Ovary (tissue), 9 donors: ENCODE results near the gene KNDC1. TPM values are rescaled to one million over a fixed set of nuclear protein-coding genes. Genes with fewer than 3 reads are reported as not detected.

Source experiments
- DNase-seq, 5 donors: peaks; one replicate each; pipeline ENCODE4 v3.0.0-alpha.2; 2019 to 2020
- H3K27ac ChIP-seq, 2 donors: fragments of 200-600 bp; one replicate each; pipeline versions ENCODE4 v1.5.1 to v1.8.0; 2019 to 2022
- H3K27me3 ChIP-seq: fragments of 200-600 bp; one replicate; pipeline ENCODE4 v1.8.0; 2022
- H3K36me3 ChIP-seq: fragments of 200-600 bp; sonication (generic); one replicate; pipeline ENCODE4 v1.5.1; 2019
- H3K4me1 ChIP-seq: one replicate; pipeline ENCODE4 v1.8.1; 2013; ENCODE audit warnings: mild to moderate bottlenecking, moderate library complexity; ENCODE audit not compliant: insufficient read depth
- H3K4me3 ChIP-seq: fragments of 200-600 bp; sonication (generic); one replicate; pipeline ENCODE4 v1.5.1; 2017
- H3K9me3 ChIP-seq, 2 donors: fragments of 200-600 bp in 1 of 2; sonication (generic) in 1 of 2; one replicate each; pipeline versions ENCODE4 v1.5.1 to v1.8.1; 2013 to 2019; ENCODE audit warnings: mild to moderate bottlenecking in 1 of 2, moderate library complexity in 1 of 2
- CTCF ChIP-seq, 3 donors: fragments of 450-650 bp in 2 of 3; fragments of 200-600 bp in 1 of 3; IDR thresholded peaks; one replicate each; pipeline versions ENCODE4 v1.5.1 to v1.8.0; 2016 to 2022; ENCODE audit warnings: antibody characterized with exemption in 3 of 3, mild to moderate bottlenecking in 1 of 3
- EP300 ChIP-seq: sonication (generic); formaldehyde crosslinking; IDR thresholded peaks from one replicate; pipeline ENCODE4 v1.6.1; 2017; ENCODE audit warnings: antibody characterized with exemption
- POLR2A ChIP-seq: fragments of 450-650 bp; IDR thresholded peaks from one replicate; pipeline ENCODE4 v1.6.1; 2017; ENCODE audit warnings: antibody characterized with exemption, mild to moderate bottlenecking, moderate library complexity
- WGBS, 3 donors: extraction: QIAGEN DNeasy Blood & Tissue Kit in 1 of 3; methylation state at CpG; one replicate each; pipeline versions ENCODE4 v1.1.5 to v1.1.7; 2013 to 2017; 5-methylcytosine and 5-hydroxymethylcytosine counted together
- intact Hi-C, 4 donors: fragments of 100-400 bp; cut with DNase I; formaldehyde crosslinking; loops; one replicate each; pipeline versions ENCODE4 v1.11.0 to v1.15.1; 2022 to 2023
- polyA plus RNA-seq, 2 donors: library from polyadenylated mRNA; stranded (reverse); fragments of 200-250 nt in 1 of 2; fragments of 350-450 nt in 1 of 2; fragmentation: Illumina TruSeq in 1 of 2; extraction: RNeasy Lipid Tissue Mini Kit (QIAGEN cat#74804) in 1 of 2; gene quantifications; one replicate each; pipeline ENCODE4 v1.2.3, GENCODE V29; 2013 to 2014
- total RNA-seq, 7 donors: library from RNA; depleted of rRNA in 2 of 7; stranded (reverse); fragments of >200 nt in 2 of 7; fragmentation: NEBNext Ultra II Directional in 3 of 7; extraction: Animal tissue kit (Norgen Biotek cat#: 25700) in 3 of 7; gene quantifications; one replicate each; pipeline versions ENCODE4 v1.1.0 to v1.2.4, GENCODE V29; 2016 to 2023
- donor health status: DM: no; HTN: no; CAD: no; lungs with moderate emphysema.
- donor health status: DM: no; HTN: no; CAD: no.
- donor health status: Bipolar disorder and iron deficiency.
- donor health status: DM: yes; HTN: yes; CAD: no.
- donor health status: DM: no; HTN: no; CAD: no.
- donor health status: DM: yes; HTN: yes; CAD: no.

KNDC1 gene
- total and polyA plus RNA-seq, 9 donors, result 0.67 to 34.9 (median 16.6) TPM

- intact Hi-C loops, result no loop called here
- Histone ChIP-seq H3K4me3 (no peak overlapping the region), H3K4me1 (peaks cover 4% of the 10 kb centered on the region), H3K27me3 (no peaks in the 10 kb centered on the region), H3K36me3 (no peaks in the 10 kb centered on the region), H3K9me3 (no peaks in the 10 kb centered on the region), H3K27ac (no peak overlapping the region)
- DNase-seq, result peak in 3 of 5 donors; percentile 31 to 68 (median 48)
- 49 to 56% (median 55%) methylated on average over 66 of the region's 66 CpGs for WGBS, 3 donors
- TF ChIP-seq EP300, result no peak
- TF ChIP-seq POLR2A, result no peak
- TF ChIP-seq CTCF (IDR thresholded peaks at IDR 0.05), result no peak
Measured at GRCh38 chr10:133166828-133167692, 7.0 kb downstream of the KNDC1 start.

- H3K4me3 ChIP-seq, result no peak overlapping the region
- intact Hi-C loops, result no loop called here
Measured at GRCh38 chr10:133167693-133168616, 7.9 kb downstream of the KNDC1 start.

GRCh38 chr10:133168617-133169031 is 8.6 kb downstream of the KNDC1 start:
- intact Hi-C loops, result no loop called here
- no peaks in the 10 kb centered on the region for H3K9me3 ChIP-seq
- no peak for TF ChIP-seq CTCF (IDR thresholded peaks at IDR 0.05)
- TF ChIP-seq EP300, result no peak
- no peak for TF ChIP-seq POLR2A
- peak in 1 of 5 donors; percentile 12 for DNase-seq
- no peak overlapping the region for H3K27ac ChIP-seq
- WGBS, 3 donors, result 78 to 83% (median 80%) methylated on average over 14 of the region's 14 CpGs
- H3K27me3 ChIP-seq, result no peaks in the 10 kb centered on the region
- H3K4me3 ChIP-seq, result no peak overlapping the region
- H3K4me1 ChIP-seq, result peaks cover 4% of the 10 kb centered on the region
- H3K36me3 ChIP-seq, result no peaks in the 10 kb centered on the region

More at GRCh38 chr10:133167693-133168616, 7.9 kb downstream of the KNDC1 start:
- H3K9me3 ChIP-seq, result no peaks in the 10 kb centered on the region
- H3K4me1 ChIP-seq, result peaks cover 4% of the 10 kb centered on the region
- peak in 1 of 5 donors; percentile 14 for DNase-seq
- TF ChIP-seq CTCF (IDR thresholded peaks at IDR 0.05), result no peak
- TF ChIP-seq POLR2A, result no peak
- no peak for TF ChIP-seq EP300
- no peaks in the 10 kb centered on the region for H3K27me3 ChIP-seq
- WGBS, 3 donors, result 90 to 93% (median 93%) methylated on average over 37 of the region's 37 CpGs
- H3K27ac ChIP-seq, result no peak overlapping the region
- H3K36me3 ChIP-seq, result no peaks in the 10 kb centered on the region

GRCh38 chr10:133169173-133169947 is 9.3 kb downstream of the KNDC1 start:
- Histone ChIP-seq H3K9me3 (no peaks in the 10 kb centered on the region), H3K4me3 (no peak overlapping the region), H3K27ac (no peak overlapping the region), H3K36me3 (no peaks in the 10 kb centered on the region), H3K4me1 (peaks cover 4% of the 10 kb centered on the region), H3K27me3 (no peaks in the 10 kb centered on the region)
- peak in 1 of 5 donors; percentile 8 for DNase-seq
- 95 to 97% (median 95%) methylated on average over 30 of the region's 30 CpGs for WGBS, 3 donors
- TF ChIP-seq POLR2A, result no peak
- TF ChIP-seq EP300, result no peak
- no peak for TF ChIP-seq CTCF (IDR thresholded peaks at IDR 0.05)
- intact Hi-C loops, result no loop called here
